GM12891 (cell line): ENCODE results near the gene ZNF581.

Experiments used
- POLR2A ChIP-seq: IDR thresholded peaks from 2 replicates; pipeline ENCODE4 v1.6.1; 2011; ENCODE audit warnings: low read depth, low read length, control low read depth
- POLR2AphosphoS5 ChIP-seq: IDR thresholded peaks from 2 replicates; pipeline ENCODE4 v1.6.1; 2011; ENCODE audit warnings: low read depth, low read length, control low read depth
- POU2F2 ChIP-seq: IDR thresholded peaks from 2 replicates; pipeline ENCODE4 v1.6.1; 2011; ENCODE audit warnings: low read depth, mild to moderate bottlenecking, control low read depth, low read length, moderate library complexity
- SPI1 ChIP-seq: IDR thresholded peaks from 2 replicates; pipeline ENCODE4 v1.6.1; 2011; ENCODE audit warnings: low read depth, low read length, control low read depth
- TAF1 ChIP-seq: IDR thresholded peaks from 2 replicates; pipeline ENCODE4 v1.6.1; 2011; ENCODE audit warnings: low read depth, low read length, control low read depth

DNA sequence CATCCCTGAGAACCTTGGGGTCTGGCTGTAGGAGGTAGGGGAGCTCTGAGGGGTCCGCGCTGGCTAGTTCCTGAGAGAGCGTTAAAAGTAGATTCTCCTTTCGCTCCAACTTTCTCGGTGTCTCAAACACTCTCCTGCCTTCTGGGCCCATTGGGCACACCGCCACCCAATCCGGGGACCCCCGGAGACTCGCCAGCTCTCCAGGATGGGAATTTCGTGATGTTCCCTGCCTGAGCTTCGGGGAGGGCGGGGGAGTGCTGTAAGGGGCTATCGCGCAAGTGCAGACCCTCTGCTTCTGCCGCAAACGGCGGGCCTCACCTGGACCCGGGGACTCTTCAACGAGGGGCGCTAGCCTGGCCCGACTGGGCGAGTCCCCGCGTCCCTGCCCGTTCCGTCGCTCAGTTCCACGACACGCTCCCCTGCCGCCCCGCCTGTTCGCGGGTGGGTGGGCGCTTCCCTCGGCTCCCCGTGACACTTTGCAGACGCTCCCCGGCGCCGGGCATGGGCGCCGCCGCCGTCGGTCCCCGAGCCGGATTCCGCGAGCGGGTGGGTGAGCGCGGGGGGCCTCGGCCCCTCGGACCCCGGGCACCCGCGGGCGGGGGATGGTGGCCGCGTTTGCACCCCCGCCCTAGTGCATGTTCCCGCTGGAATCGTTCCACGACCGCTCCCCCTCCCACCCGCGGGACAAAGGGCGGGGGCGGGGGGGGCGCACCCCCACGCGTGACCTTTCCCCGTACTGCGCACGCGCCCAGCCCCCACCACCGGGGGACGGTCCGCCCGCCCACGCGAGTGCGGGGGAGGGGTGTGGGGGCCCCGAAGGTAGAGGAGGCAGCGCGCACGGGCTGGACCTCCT is 4.5 kb downstream of the ZNF581 start, which contains the start of gene CCDC106:
- TF ChIP-seq POLR2AphosphoS5 (no peak), TAF1 (no peak), POLR2A (no peak), SPI1 (no peak), POU2F2 (peak; percentile 24; the same call in 1 of the 2 replicates)
